Type B pancreatic cell (in vitro differentiated cells): ENCODE results near the gene SLC2A9. TPM values are rescaled to one million over a fixed set of nuclear protein-coding genes. Genes with fewer than 3 reads are reported as not detected.

Experiments
- DNase-seq: peaks from one replicate; pipeline ENCODE4 v3.0.0; 2021; ENCODE audit warnings: mixed read lengths; ENCODE audit not compliant: unreplicated experiment; ENCODE audit errors: extremely low spot score
- H3K27ac Mint-ChIP-seq: 2 replicates; pipeline ENCODE4 v1.8.0; 2021; ENCODE audit warnings: mild to moderate bottlenecking, mixed read lengths
- H3K27me3 Mint-ChIP-seq: 2 replicates; pipeline ENCODE4 v1.8.0; 2021; ENCODE audit warnings: mixed read lengths
- H3K36me3 Mint-ChIP-seq: 2 replicates; pipeline ENCODE4 v1.8.0; 2021; ENCODE audit warnings: mixed read lengths
- H3K4me1 Mint-ChIP-seq: one replicate; pipeline ENCODE4 v1.8.0; 2021; ENCODE audit warnings: mixed read lengths; ENCODE audit not compliant: unreplicated experiment
- H3K4me3 Mint-ChIP-seq: 2 replicates; pipeline ENCODE4 v1.8.0; 2021; ENCODE audit warnings: mild to moderate bottlenecking, mixed read lengths
- H3K9me3 Mint-ChIP-seq: 2 replicates; pipeline ENCODE4 v1.8.0; 2021; ENCODE audit warnings: mixed read lengths
- CTCF ChIP-seq: fragments of 200-600 bp; sonication (generic); conservative IDR thresholded peaks from 2 replicates; pipeline ENCODE4 v1.5.0; 2021; ENCODE audit warnings: antibody characterized with exemption, mild to moderate bottlenecking
- total RNA-seq: library from RNA; stranded (reverse); gene quantifications from 2 replicates; pipeline ENCODE4 v1.2.1, GENCODE V29; 2021; ENCODE audit warnings: low replicate concordance

SLC2A9 gene
- total RNA-seq, 1 donor from 2014 or later = 2.5 TPM

GRCh38 chr4:9826551-9826950, 194.7 kb downstream of the SLC2A9 start:
- no peak for DNase-seq
- H3K27me3 Mint-ChIP-seq = peaks cover 42% of the 10 kb centered on the region
- no peak overlapping the region for H3K4me3 Mint-ChIP-seq
- H3K36me3 Mint-ChIP-seq = no peaks in the 10 kb centered on the region
- no peak overlapping the region for H3K27ac Mint-ChIP-seq
- no peaks in the 10 kb centered on the region for H3K4me1 Mint-ChIP-seq
- H3K9me3 Mint-ChIP-seq = no peaks in the 10 kb centered on the region
- no peak for TF ChIP-seq CTCF

- no peaks in the 10 kb centered on the region for H3K36me3 Mint-ChIP-seq
- H3K27me3 Mint-ChIP-seq = peaks cover 41% of the 10 kb centered on the region
- H3K4me3 Mint-ChIP-seq = no peak overlapping the region
- TF ChIP-seq CTCF = no peak
- no peaks in the 10 kb centered on the region for H3K4me1 Mint-ChIP-seq
- no peak overlapping the region for H3K27ac Mint-ChIP-seq
- H3K9me3 Mint-ChIP-seq = no peaks in the 10 kb centered on the region
- DNase-seq = no peak
Measured at GRCh38 chr4:9825049-9825448, 196.2 kb downstream of the SLC2A9 start.

GRCh38 chr4:9820343-9820742, 201.0 kb downstream of the SLC2A9 start:
- TF ChIP-seq CTCF = no peak

GRCh38 chr4:9816285-9816684, 205.0 kb downstream of the SLC2A9 start:
- Mint-ChIP-seq H3K27ac (no peak overlapping the region), H3K27me3 (peaks cover 20% of the 10 kb centered on the region), H3K36me3 (no peaks in the 10 kb centered on the region), H3K4me1 (peaks cover 7% of the 10 kb centered on the region), H3K4me3 (no peak overlapping the region), H3K9me3 (no peaks in the 10 kb centered on the region)
- no peak for TF ChIP-seq CTCF
- DNase-seq = no peak

More at GRCh38 chr4:9820343-9820742, 201.0 kb downstream of the SLC2A9 start:
- no peak overlapping the region for H3K27ac Mint-ChIP-seq
- no peaks in the 10 kb centered on the region for H3K36me3 Mint-ChIP-seq
- DNase-seq = no peak
- H3K4me1 Mint-ChIP-seq = no peaks in the 10 kb centered on the region
- peaks cover 32% of the 10 kb centered on the region for H3K27me3 Mint-ChIP-seq
- H3K4me3 Mint-ChIP-seq = no peak overlapping the region
- H3K9me3 Mint-ChIP-seq = no peaks in the 10 kb centered on the region

- Mint-ChIP-seq H3K9me3 (peaks cover 3% of the 10 kb centered on the region), H3K4me1 (peaks cover 21% of the 10 kb centered on the region), H3K4me3 (no peak overlapping the region), H3K27me3 (peaks cover 19% of the 10 kb centered on the region), H3K36me3 (no peaks in the 10 kb centered on the region), H3K27ac (no peak overlapping the region)
- no peak for DNase-seq
- TF ChIP-seq CTCF = no peak
Measured at GRCh38 chr4:9812501-9813340, 208.6 kb downstream of the SLC2A9 start.
